LNCAP (cell line): Measurements from ENCODE around the gene BMI1.

Experiments used
- CTCF ChIP-seq: fragments of 450-650 bp; IDR thresholded peaks from 2 replicates; pipeline ENCODE4 v1.5.1; 2017; ENCODE audit warnings: mild to moderate bottlenecking

Gene BMI1

GRCh38 chr10:22338931-22339330, 18.0 kb downstream of the BMI1 start:
- no peak for TF ChIP-seq CTCF

- TF ChIP-seq CTCF: no peak
These were observed 18.9 kb downstream of the BMI1 start for GRCh38 chr10:22339761-22340328.

- no peak for TF ChIP-seq CTCF
These were observed 19.7 kb downstream of the BMI1 start for GRCh38 chr10:22340329-22341189.

GRCh38 chr10:22341190-22341925, 20.5 kb downstream of the BMI1 start:
- TF ChIP-seq CTCF: no peak

GRCh38 chr10:22341926-22342196, 21.0 kb downstream of the BMI1 start:
- TF ChIP-seq CTCF: no peak

- TF ChIP-seq CTCF: no peak
These were observed 21.5 kb downstream of the BMI1 start for GRCh38 chr10:22342421-22342820.

GRCh38 chr10:22343731-22344130, 22.8 kb downstream of the BMI1 start:
- TF ChIP-seq CTCF: no peak
